HepG2 (cell line): ENCODE results near the gene CAPN10. TPM values are rescaled to one million over a fixed set of nuclear protein-coding genes. Genes with fewer than 3 reads are reported as not detected.
A peak's percentile ranks its signal among the peaks of the same experiment; 100 is the strongest.

ENCODE experiments used
- ARID4A ChIP-seq: sonication (generic); formaldehyde crosslinking; IDR thresholded peaks from 2 replicates; pipeline ENCODE4 v1.5.0; 2020; ENCODE audit warnings: mild to moderate bottlenecking, missing genetic modification reagents, borderline replicate concordance
- CCAR2 ChIP-seq: fragments of 200-400 bp; formaldehyde crosslinking; optimal IDR thresholded peaks from 2 replicates; pipeline ENCODE3; 2018; ENCODE audit warnings: low read depth, mild to moderate bottlenecking, low read length, moderate library complexity
- CHD2 ChIP-seq: IDR thresholded peaks from 2 replicates; pipeline ENCODE4 v1.6.1; 2011; ENCODE audit warnings: low read depth, low read length, improper control_type of control experiment
- DNMT3B ChIP-seq: conservative IDR thresholded peaks from 2 replicates; pipeline ENCODE4 v1.6.1; 2016; ENCODE audit warnings: missing biosample characterization, control low read depth
- DPF2 ChIP-seq: sonication (generic); formaldehyde crosslinking; IDR thresholded peaks from 2 replicates; pipeline ENCODE4 v1.4.0; 2020; ENCODE audit warnings: mild to moderate bottlenecking, low read depth, missing genetic modification reagents, borderline replicate concordance
- ELF1 ChIP-seq: sonication (generic); formaldehyde crosslinking; IDR thresholded peaks from 2 replicates; pipeline ENCODE4 v1.4.0; 2020; ENCODE audit warnings: missing genetic modification reagents
- ETV5 ChIP-seq: IDR thresholded peaks from 2 replicates; pipeline ENCODE4 v1.6.1; 2018; ENCODE audit warnings: missing biosample characterization, missing genetic modification reagents, inconsistent platforms, borderline replicate concordance
- HDAC1 ChIP-seq: sonication (generic); formaldehyde crosslinking; IDR thresholded peaks from 2 replicates; pipeline ENCODE4 v1.5.1; 2020; ENCODE audit warnings: mild to moderate bottlenecking, missing genetic modification reagents
- HNF4A ChIP-seq: sonication (generic); formaldehyde crosslinking; IDR thresholded peaks from 2 replicates; pipeline ENCODE4 v1.4.0; 2020; ENCODE audit warnings: missing genetic modification reagents
- IKZF4 ChIP-seq: sonication (generic); formaldehyde crosslinking; IDR thresholded peaks from 2 replicates; pipeline ENCODE4 v1.5.1; 2020; ENCODE audit warnings: borderline replicate concordance, mild to moderate bottlenecking, low read depth, missing genetic modification reagents; ENCODE audit errors: not compliant biosample characterization
- PCBP1 ChIP-seq: fragments of 200-400 bp; formaldehyde crosslinking; IDR thresholded peaks from 2 replicates; pipeline ENCODE4 v1.6.1; 2017; ENCODE audit warnings: mild to moderate bottlenecking, low read depth, low read length, borderline replicate concordance
- ZFP90 ChIP-seq: sonication (generic); formaldehyde crosslinking; IDR thresholded peaks from 2 replicates; pipeline ENCODE4 v1.8.0; 2022; ENCODE audit warnings: missing genetic modification reagents, mild to moderate bottlenecking, inconsistent platforms, borderline replicate concordance
- ZFY ChIP-seq: sonication (generic); formaldehyde crosslinking; IDR thresholded peaks from 2 replicates; pipeline ENCODE4 v1.4.0; 2020; ENCODE audit warnings: missing genetic modification reagents
- ZNF124 ChIP-seq: sonication (generic); formaldehyde crosslinking; IDR thresholded peaks from 2 replicates; pipeline ENCODE4 v1.4.0; 2020; ENCODE audit warnings: missing genetic modification reagents
- ZNF317 ChIP-seq: sonication (generic); formaldehyde crosslinking; IDR thresholded peaks from 2 replicates; pipeline ENCODE4 v1.5.0; 2020; ENCODE audit warnings: mild to moderate bottlenecking, missing genetic modification reagents
- ZNF451 ChIP-seq: sonication (generic); formaldehyde crosslinking; IDR thresholded peaks from 2 replicates; pipeline ENCODE4 v1.5.0; 2020; ENCODE audit warnings: mild to moderate bottlenecking, missing genetic modification reagents
- ZNF547 ChIP-seq: sonication (generic); formaldehyde crosslinking; IDR thresholded peaks from 2 replicates; pipeline ENCODE4 v1.5.1; 2020; ENCODE audit warnings: mild to moderate bottlenecking, missing genetic modification reagents
- ZNF768 ChIP-seq: sonication (generic); formaldehyde crosslinking; IDR thresholded peaks from 2 replicates; pipeline ENCODE4 v1.4.0; 2020; ENCODE audit warnings: missing genetic modification reagents
- ZNF775 ChIP-seq: sonication (generic); formaldehyde crosslinking; IDR thresholded peaks from 2 replicates; pipeline ENCODE4 v1.4.0; 2020; ENCODE audit warnings: missing genetic modification reagents, mild to moderate bottlenecking, moderate library complexity, borderline replicate concordance
- polyA plus RNA-seq, 8 experiments: library from polyadenylated mRNA; depleted of rRNA in 3 of 8; stranded (reverse) in 7 of 8; unstranded in 1 of 8; fragments of >200 nt; fragmentation: Illumina TruSeq in 4 of 8; extraction: Trizol in 4 of 8; gene quantifications; 2 replicates each; pipeline versions ENCODE4 v1.2.1 to v1.2.3, GENCODE V29; 2011 to 2016; ENCODE audit warnings: low read depth in 4 of 8, missing spikeins in 1 of 8, mixed read lengths in 1 of 8; ENCODE audit not compliant: insufficient read depth in 1 of 8
- total RNA-seq, 5 experiments: library from RNA; depleted of rRNA; stranded (reverse); fragments of >200 nt; fragmentation: Illumina TruSeq; extraction: Trizol; gene quantifications; 2 replicates each; pipeline ENCODE4 v1.2.3, GENCODE V29; 2016; ENCODE audit warnings: low read depth in 1 of 5
- TF ChIP-seq, protein P1 (sequence below): sonication (generic); formaldehyde crosslinking; IDR thresholded peaks from 2 replicates; pipeline ENCODE4 v1.5.1; 2020; ENCODE audit warnings: missing genetic modification reagents, mild to moderate bottlenecking, borderline replicate concordance

The CAPN10 gene
- total and polyA plus RNA-seq, 2 of the 13 experiments (the other 11 are each of a cell fraction or from before 2014, with no cell fraction given): 27.6 to 32.4 TPM

DNA sequence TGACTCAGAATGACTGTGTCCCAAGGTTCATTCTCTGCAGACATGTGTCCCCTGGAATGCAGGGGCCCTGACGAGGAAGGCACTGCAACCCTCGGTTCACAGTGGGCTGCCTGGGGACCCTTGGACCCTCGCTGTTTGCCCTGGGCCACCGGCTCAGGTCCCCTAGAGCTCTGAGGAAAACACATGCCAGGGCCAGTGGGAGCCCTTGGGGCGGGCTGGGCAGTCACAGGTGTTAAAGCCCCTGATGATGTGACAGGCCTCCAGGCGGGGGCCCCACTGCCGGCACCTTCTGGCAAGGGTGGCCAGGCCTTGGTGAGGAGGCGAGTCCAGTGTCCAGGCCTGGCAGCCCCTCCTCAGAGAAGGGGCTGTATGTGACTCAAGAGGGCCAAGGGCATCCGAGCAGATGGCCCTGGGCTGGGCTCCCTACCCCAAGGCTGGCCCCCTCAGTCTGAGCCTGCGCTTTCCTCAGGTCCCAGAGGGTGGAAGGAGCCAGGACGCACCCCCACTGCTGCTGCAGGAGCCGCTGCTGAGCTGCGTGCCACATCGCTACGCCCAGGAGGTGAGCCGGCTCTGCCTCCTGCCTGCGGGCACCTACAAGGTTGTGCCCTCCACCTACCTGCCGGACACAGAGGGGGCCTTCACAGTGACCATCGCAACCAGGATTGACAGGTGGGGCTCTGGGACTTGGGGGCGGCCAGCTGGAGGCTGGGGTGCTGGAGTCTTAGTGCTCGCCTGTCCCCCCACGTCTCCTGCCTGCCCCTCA, 11.1 kb downstream of the CAPN10 start (continued):
- TF ChIP-seq, protein P1, sequence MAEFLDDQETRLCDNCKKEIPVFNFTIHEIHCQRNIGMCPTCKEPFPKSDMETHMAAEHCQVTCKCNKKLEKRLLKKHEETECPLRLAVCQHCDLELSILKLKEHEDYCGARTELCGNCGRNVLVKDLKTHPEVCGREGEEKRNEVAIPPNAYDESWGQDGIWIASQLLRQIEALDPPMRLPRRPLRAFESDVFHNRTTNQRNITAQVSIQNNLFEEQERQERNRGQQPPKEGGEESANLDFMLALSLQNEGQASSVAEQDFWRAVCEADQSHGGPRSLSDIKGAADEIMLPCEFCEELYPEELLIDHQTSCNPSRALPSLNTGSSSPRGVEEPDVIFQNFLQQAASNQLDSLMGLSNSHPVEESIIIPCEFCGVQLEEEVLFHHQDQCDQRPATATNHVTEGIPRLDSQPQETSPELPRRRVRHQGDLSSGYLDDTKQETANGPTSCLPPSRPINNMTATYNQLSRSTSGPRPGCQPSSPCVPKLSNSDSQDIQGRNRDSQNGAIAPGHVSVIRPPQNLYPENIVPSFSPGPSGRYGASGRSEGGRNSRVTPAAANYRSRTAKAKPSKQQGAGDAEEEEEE (CRISPR knock-in tag): no peak
- TF ChIP-seq ZNF451 (CRISPR knock-in tag) (no peak), ZNF317 (CRISPR knock-in tag) (no peak), ARID4A (CRISPR knock-in tag) (peak; percentile 68; the same call in 1 of the 2 replicates), CCAR2 (no peak), PCBP1 (no peak), HNF4A (CRISPR knock-in tag) (peak; percentile 94), HDAC1 (CRISPR knock-in tag) (peak; percentile 87), CHD2 (no peak), ETV5 (CRISPR knock-in tag) (peak; percentile 12; the same call in 1 of the 2 replicates), ZNF547 (CRISPR knock-in tag) (peak; percentile 43; the same call in 1 of the 2 replicates), ZNF775 (CRISPR knock-in tag) (no peak), DPF2 (CRISPR knock-in tag) (peak; percentile 59; the same call in 1 of the 2 replicates), ZFP90 (no peak; the same call in 1 of the 2 replicates), ZNF768 (CRISPR knock-in tag) (no peak), DNMT3B (CRISPR knock-in tag) (no peak), ZNF124 (CRISPR knock-in tag) (peak; percentile 56; the same call in 1 of the 2 replicates), ELF1 (CRISPR knock-in tag) (no peak), IKZF4 (no peak), ZFY (CRISPR knock-in tag) (0 out of 2 replicates have a peak, but pooled peaks have one; percentile 43)
